ENCODE results near the gene FUT6. TPM values are rescaled to one million over a fixed set of nuclear protein-coding genes. Genes with fewer than 3 reads are reported as not detected.
A peak's percentile ranks its signal among the peaks of the same experiment; 100 is the strongest.

FUT6 gene
- total RNA-seq, 1 experiment from 2014 or later = not detected

DNA sequence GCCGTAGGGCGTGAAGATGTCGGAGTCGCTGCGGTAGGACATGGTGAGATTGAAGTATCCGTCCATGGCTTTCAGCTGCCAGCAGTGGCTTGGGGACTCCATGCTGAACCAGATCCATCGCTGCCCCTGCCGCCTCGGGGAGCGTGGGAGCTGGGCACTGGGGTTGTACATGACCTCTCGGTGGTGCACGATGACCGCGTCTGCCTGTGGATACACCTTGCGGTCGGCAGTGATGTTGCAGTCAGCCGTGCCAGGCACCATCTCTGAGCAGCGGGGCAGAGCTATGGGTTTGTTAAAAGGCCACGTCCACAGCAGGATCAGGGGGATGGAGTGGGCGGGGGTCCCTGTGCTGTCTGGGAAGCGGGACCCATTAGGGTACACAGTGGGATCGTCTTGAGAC lies 7.4 kb downstream of the FUT6 start:
- no TSS peak for BruUV-seq (replicated peaks)
- ChIA-PET POLR2A (ENCODE audit: low non-redundant PET) (no interaction called here), CTCF (no interaction called here)
- Histone ChIP-seq H3K4me3 (ENCODE audit: low read depth, low read length, poor library complexity, severe bottlenecking) (no peak overlapping the region), H3K36me3 (ENCODE audit: insufficient read depth, low read length, poor library complexity, severe bottlenecking) (no peaks in the 10 kb centered on the region), H3K27ac (ENCODE audit: low read depth, low read length, poor library complexity, severe bottlenecking) (no peak overlapping the region), H3K27me3 (replicated peaks; ENCODE audit: insufficient read depth, low read depth, low read length, poor library complexity) (no peaks in the 10 kb centered on the region), H3K4me1 (ENCODE audit: insufficient read depth, low read length, poor library complexity, severe bottlenecking) (peaks cover 13% of the 10 kb centered on the region), H3K9me3 (ENCODE audit: low read depth, low read length, poor library complexity, severe bottlenecking) (no peaks in the 10 kb centered on the region)
- intact Hi-C loops (cut with micrococcal nuclease; ENCODE audit: unreplicated experiment) = no loop called here
- TF ChIP-seq EZH2 (IDR thresholded peaks at IDR 0.05; ENCODE audit: borderline replicate concordance, low read depth, low read length, poor library complexity, severe bottlenecking) = no peak
- TF ChIP-seq CTCF (conservative IDR thresholded peaks at IDR 0.05; ENCODE audit: low read depth, low read length) = no peak
- DNase-seq (ENCODE audit: low spot score) = no peak

DNA sequence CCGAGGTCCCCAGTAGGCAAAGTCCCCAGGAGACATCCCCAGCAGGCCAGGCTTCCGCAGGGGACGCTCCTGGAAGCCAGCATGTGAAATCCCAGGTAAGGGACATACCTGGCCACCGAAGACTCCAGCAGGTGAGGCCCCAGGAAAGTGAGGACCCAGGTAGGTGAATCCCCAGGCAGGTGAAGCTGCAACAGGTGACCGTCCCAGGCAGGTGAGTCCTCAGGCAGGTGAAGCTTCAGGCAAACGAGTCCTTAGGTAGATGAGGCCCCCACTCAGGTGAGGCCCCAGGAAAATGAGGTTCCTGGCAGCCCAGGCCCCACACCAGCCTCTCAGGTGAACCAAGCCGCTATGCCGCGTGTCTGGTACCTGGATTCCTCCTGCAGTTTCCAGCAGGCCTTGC lies 8.3 kb downstream of the FUT6 start:
- intact Hi-C loops (cut with micrococcal nuclease; ENCODE audit: unreplicated experiment) = no loop called here
- H3K27me3 ChIP-seq (replicated peaks; ENCODE audit: insufficient read depth, low read depth, low read length, poor library complexity) = no peaks in the 10 kb centered on the region
- peaks cover 20% of the 10 kb centered on the region for H3K4me1 ChIP-seq (ENCODE audit: insufficient read depth, low read length, poor library complexity, severe bottlenecking)
- H3K27ac ChIP-seq (ENCODE audit: low read depth, low read length, poor library complexity, severe bottlenecking) = no peak overlapping the region
- H3K36me3 ChIP-seq (ENCODE audit: insufficient read depth, low read length, poor library complexity, severe bottlenecking) = no peaks in the 10 kb centered on the region
- CTCF ChIA-PET = no interaction called here
- H3K4me3 ChIP-seq (ENCODE audit: low read depth, low read length, poor library complexity, severe bottlenecking) = no peak overlapping the region
- POLR2A ChIA-PET (ENCODE audit: low non-redundant PET) = no interaction called here
- no peak for DNase-seq (ENCODE audit: low spot score)
- TF ChIP-seq CTCF (conservative IDR thresholded peaks at IDR 0.05; ENCODE audit: low read depth, low read length) = no peak
- no peak for TF ChIP-seq EZH2 (IDR thresholded peaks at IDR 0.05; ENCODE audit: borderline replicate concordance, low read depth, low read length, poor library complexity, severe bottlenecking)
- no TSS peak for BruUV-seq (replicated peaks)
- no peaks in the 10 kb centered on the region for H3K9me3 ChIP-seq (ENCODE audit: low read depth, low read length, poor library complexity, severe bottlenecking)

DNA sequence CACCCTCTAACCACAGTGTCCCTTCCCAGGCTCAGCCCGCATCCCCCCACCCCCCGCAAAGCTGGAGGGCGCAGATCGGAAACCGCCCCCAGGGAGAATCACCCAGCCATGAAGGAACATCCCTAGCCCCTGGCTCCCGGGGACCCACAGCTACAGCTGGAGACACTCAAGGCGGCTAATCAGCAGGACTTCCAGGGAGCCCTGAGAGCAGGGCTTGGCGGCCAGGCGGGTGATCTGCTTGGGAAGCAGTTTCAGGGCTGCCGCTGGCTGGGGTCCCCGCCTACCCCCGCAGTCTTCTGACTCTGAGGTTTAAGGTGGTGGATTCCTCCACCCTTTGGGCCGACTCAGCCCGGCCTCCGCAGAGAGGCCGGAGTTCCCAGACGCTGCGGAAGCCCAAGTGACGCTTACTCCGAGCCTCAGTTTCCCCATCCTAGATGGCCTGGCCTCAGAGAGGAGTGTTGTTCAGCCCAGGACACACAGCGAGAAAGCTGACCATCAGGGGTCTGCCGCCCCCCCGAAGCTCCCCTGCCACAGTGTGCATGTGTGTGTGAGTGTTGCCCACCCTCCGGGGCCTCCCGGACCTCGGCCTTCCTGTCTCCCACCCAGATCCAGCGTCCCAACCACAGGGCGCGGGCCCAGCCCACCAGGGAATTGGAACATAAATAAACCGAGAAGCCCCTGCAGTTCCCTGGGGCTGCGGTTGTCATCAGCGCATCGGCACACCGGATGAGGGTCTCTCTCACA lies 9.8 kb downstream of the FUT6 start:
- POLR2A ChIA-PET (ENCODE audit: low non-redundant PET) = no interaction called here
- Histone ChIP-seq H3K4me1 (ENCODE audit: insufficient read depth, low read length, poor library complexity, severe bottlenecking) (peaks cover 22% of the 10 kb centered on the region), H3K9me3 (ENCODE audit: low read depth, low read length, poor library complexity, severe bottlenecking) (no peaks in the 10 kb centered on the region), H3K27ac (ENCODE audit: low read depth, low read length, poor library complexity, severe bottlenecking) (peak overlapping the region; percentile 89), H3K36me3 (ENCODE audit: insufficient read depth, low read length, poor library complexity, severe bottlenecking) (no peaks in the 10 kb centered on the region), H3K27me3 (replicated peaks; ENCODE audit: insufficient read depth, low read depth, low read length, poor library complexity) (no peaks in the 10 kb centered on the region), H3K4me3 (ENCODE audit: low read depth, low read length, poor library complexity, severe bottlenecking) (peak overlapping the region; percentile 61)
- TF ChIP-seq CTCF (conservative IDR thresholded peaks at IDR 0.05; ENCODE audit: low read depth, low read length) (no peak), EZH2 (IDR thresholded peaks at IDR 0.05; ENCODE audit: borderline replicate concordance, low read depth, low read length, poor library complexity, severe bottlenecking) (no peak)
- no TSS peak for BruUV-seq (replicated peaks)
- intact Hi-C loops (cut with micrococcal nuclease; ENCODE audit: unreplicated experiment) = no loop called here
- DNase-seq (ENCODE audit: low spot score) = no peak
- CTCF ChIA-PET = interaction anchor here (2.7 kb wide), 1 partner anchor 26 kb away, joined by 20 read pairs; no protein-coding TSS in a partner anchor

Measured in A673 (cell line).